ENCODE measurements around the gene EGFL6. TPM values are rescaled to one million over a fixed set of nuclear protein-coding genes. Genes with fewer than 3 reads are reported as not detected.

Gene EGFL6
- total and polyA plus RNA-seq, 8 donors, result 0.02 to 0.28 (median 0.06) TPM; not detected in 3

DNA sequence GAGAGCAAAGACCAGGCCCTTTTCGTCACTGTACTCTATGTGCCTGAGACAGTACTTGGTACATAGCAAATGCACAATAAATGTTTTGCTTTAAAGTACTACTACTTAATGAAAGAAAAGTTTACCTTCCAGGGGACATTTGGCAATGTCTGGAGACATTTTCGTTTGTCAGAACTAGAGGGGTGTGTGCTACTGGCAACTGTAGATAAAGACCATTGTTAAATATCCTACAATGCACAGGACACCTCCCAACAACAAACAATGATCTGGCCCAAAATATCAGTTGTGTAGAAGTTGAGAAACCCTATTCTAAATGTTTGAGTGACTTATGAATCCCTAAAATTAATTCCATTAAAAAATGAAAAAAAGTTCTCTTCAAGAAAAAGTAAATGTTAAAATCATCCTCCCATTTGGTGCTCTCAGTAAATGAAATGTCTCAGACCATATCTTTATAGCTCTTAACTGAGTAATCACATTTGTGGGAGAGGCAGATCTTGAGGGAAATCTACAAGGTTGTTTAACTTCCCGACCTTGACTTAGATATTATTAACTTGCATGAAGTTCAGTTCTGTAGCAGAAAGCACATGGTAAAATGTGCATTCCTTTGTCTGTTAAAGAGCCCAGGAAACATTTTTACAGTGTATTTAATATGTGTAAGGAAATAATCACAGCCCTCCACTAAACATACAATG lies 18.5 kb downstream of the EGFL6 start:
- Histone ChIP-seq H3K27ac (no peak overlapping the region), H3K4me1 (no peaks in the 10 kb centered on the region), H3K4me3 (no peak overlapping the region), H3K27me3 (peaks cover 0 to 32% (median 5%) of the 10 kb centered on the region in 4 donors), H3K36me3 (no peaks in the 10 kb centered on the region), H3K9me3 (no peaks in the 10 kb centered on the region)
- TF ChIP-seq, protein P1, sequence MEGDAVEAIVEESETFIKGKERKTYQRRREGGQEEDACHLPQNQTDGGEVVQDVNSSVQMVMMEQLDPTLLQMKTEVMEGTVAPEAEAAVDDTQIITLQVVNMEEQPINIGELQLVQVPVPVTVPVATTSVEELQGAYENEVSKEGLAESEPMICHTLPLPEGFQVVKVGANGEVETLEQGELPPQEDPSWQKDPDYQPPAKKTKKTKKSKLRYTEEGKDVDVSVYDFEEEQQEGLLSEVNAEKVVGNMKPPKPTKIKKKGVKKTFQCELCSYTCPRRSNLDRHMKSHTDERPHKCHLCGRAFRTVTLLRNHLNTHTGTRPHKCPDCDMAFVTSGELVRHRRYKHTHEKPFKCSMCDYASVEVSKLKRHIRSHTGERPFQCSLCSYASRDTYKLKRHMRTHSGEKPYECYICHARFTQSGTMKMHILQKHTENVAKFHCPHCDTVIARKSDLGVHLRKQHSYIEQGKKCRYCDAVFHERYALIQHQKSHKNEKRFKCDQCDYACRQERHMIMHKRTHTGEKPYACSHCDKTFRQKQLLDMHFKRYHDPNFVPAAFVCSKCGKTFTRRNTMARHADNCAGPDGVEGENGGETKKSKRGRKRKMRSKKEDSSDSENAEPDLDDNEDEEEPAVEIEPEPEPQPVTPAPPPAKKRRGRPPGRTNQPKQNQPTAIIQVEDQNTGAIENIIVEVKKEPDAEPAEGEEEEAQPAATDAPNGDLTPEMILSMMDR (IDR thresholded peaks at IDR 0.05), result no peak
- no peak for ATAC-seq
- no peak for DNase-seq
- peak; percentile 91 for FAIRE-seq
- intact Hi-C loops (cut with DNase I), result no loop called here
- 31 to 41% methylated on average over 3 of the region's 3 CpGs for WGBS, 2 donors

- no peaks in the 10 kb centered on the region for H3K36me3 ChIP-seq
- H3K4me3 ChIP-seq, result no peak overlapping the region
- FAIRE-seq, result no peak
- intact Hi-C loops (cut with DNase I), result no loop called here
- no peaks in the 10 kb centered on the region for H3K4me1 ChIP-seq
- H3K27ac ChIP-seq, result no peak overlapping the region
- TF ChIP-seq, protein P1 (IDR thresholded peaks at IDR 0.05), result no peak
- no peak for DNase-seq
- H3K9me3 ChIP-seq, result no peaks in the 10 kb centered on the region
- no peak for ATAC-seq
- WGBS, 2 donors, result 57 to 61% methylated on average over 2 of the region's 2 CpGs
- peaks cover 0 to 37% (median 5%) of the 10 kb centered on the region in 4 donors for H3K27me3 ChIP-seq
These were observed 20.8 kb downstream of the EGFL6 start for GRCh38 chrX:13590207-13590606.

DNA sequence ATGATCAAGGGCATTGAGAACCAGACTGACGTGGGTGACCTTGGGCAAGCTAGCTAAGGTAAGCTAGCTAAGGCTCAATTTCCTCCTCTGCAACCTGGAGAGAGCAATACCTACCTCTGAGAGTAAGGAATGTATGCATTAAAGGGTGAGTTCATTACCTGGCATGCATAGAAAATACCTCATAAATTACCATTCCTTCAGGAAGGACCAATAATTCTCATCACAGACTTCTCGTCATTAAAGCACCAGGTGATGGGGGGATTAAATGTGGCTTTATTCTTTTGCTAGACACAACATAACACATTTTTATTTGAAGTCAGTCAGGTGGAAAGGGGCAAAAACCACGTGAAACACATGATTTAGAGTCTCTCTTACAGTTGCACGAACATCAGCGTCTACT lies 21.5 kb downstream of the EGFL6 start:
- no peak for ATAC-seq
- no peak for DNase-seq
- FAIRE-seq, result no peak
- H3K27ac ChIP-seq, result no peak overlapping the region
- H3K4me3 ChIP-seq, result no peak overlapping the region
- H3K27me3 ChIP-seq, result peaks cover 0 to 30% (median 5%) of the 10 kb centered on the region in 4 donors
- no peaks in the 10 kb centered on the region for H3K4me1 ChIP-seq
- TF ChIP-seq, protein P1 (IDR thresholded peaks at IDR 0.05), result no peak
- H3K9me3 ChIP-seq, result no peaks in the 10 kb centered on the region
- no peaks in the 10 kb centered on the region for H3K36me3 ChIP-seq
- intact Hi-C loops (cut with DNase I), result no loop called here
- 45 to 58% methylated on average over 5 of the region's 5 CpGs for WGBS, 2 donors

DNA sequence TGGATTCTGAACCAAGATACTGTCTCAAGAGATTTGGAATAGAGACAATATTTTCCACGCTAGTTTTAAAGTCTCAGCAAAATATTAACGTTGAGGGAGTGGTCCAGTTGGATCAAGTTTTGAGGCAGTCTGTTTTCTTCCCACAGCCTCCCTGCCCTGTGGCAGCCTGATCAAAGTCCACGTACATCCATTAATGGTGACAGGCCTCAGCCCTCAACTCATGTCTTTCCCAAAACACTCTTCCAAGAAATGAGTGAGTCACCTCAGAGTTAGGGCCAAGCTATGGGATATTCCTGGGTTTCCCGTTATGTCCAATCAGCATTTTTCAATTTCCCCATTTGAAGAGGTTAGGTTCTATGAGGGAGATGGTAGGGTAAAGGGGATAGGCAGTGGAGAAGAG lies 28.5 kb downstream of the EGFL6 start:
- FAIRE-seq, result no peak

More for the DNA sequence above, 28.5 kb downstream of the EGFL6 start:
- DNase-seq, result peak in 3 of 6 donors; percentile 8 to 23 (median 21)
- ATAC-seq, result peak; percentile 46 to 82 (median 62)
- 23 to 37% methylated on average over 4 of the region's 4 CpGs for WGBS, 2 donors
- Histone ChIP-seq H3K4me1 (no peaks in the 10 kb centered on the region), H3K4me3 (no peak overlapping the region), H3K9me3 (no peaks in the 10 kb centered on the region), H3K36me3 (no peaks in the 10 kb centered on the region), H3K27ac (no peak overlapping the region), H3K27me3 (peaks cover 0 to 8% (median 0%) of the 10 kb centered on the region in 4 donors)
- TF ChIP-seq, protein P1 (IDR thresholded peaks at IDR 0.05), result no peak
- intact Hi-C loops (cut with DNase I), result no loop called here
